ENCODE data around the gene NPAS4. TPM values are rescaled to one million over a fixed set of nuclear protein-coding genes. Genes with fewer than 3 reads are reported as not detected.

Gene NPAS4
- total RNA-seq, 1 donor from 2014 or later = 0.78 TPM

DNA sequence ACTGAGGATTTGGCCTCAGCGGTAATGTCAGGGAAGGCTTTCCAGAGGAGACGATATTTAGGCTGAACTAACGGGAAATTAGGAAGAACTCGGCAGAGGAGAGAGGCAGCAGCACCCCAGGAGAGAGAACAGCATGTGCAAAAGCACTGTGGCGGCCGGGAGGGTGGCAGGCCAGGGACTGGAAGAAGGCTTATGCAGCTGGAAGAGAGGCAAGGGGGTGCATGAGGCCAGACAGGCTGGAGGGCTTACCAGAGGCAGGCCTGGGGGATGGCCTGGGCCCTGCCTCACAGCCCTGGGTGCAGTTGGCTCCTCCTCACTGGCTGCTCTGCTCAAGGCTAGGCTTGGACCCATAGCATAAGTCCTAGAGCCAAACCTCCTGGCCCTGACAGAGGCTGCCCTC is 7.7 kb upstream of the NPAS4 start:
- Mint-ChIP-seq H3K36me3 (ENCODE audit: unreplicated experiment) (no peaks in the 10 kb centered on the region), H3K4me3 (ENCODE audit: unreplicated experiment) (no peak overlapping the region), H3K27me3 (ENCODE audit: unreplicated experiment) (peaks cover 11% of the 10 kb centered on the region), H3K9me3 (ENCODE audit: unreplicated experiment) (peaks cover 11% of the 10 kb centered on the region), H3K4me1 (ENCODE audit: low read depth, unreplicated experiment) (peaks cover 16% of the 10 kb centered on the region), H3K27ac (ENCODE audit: unreplicated experiment) (no peak overlapping the region)
- TF ChIP-seq, protein P1, sequence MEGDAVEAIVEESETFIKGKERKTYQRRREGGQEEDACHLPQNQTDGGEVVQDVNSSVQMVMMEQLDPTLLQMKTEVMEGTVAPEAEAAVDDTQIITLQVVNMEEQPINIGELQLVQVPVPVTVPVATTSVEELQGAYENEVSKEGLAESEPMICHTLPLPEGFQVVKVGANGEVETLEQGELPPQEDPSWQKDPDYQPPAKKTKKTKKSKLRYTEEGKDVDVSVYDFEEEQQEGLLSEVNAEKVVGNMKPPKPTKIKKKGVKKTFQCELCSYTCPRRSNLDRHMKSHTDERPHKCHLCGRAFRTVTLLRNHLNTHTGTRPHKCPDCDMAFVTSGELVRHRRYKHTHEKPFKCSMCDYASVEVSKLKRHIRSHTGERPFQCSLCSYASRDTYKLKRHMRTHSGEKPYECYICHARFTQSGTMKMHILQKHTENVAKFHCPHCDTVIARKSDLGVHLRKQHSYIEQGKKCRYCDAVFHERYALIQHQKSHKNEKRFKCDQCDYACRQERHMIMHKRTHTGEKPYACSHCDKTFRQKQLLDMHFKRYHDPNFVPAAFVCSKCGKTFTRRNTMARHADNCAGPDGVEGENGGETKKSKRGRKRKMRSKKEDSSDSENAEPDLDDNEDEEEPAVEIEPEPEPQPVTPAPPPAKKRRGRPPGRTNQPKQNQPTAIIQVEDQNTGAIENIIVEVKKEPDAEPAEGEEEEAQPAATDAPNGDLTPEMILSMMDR (IDR thresholded peaks at IDR 0.05; ENCODE audit: partially characterized antibody, unreplicated experiment) = no peak
- DNase-seq = no peak

DNA sequence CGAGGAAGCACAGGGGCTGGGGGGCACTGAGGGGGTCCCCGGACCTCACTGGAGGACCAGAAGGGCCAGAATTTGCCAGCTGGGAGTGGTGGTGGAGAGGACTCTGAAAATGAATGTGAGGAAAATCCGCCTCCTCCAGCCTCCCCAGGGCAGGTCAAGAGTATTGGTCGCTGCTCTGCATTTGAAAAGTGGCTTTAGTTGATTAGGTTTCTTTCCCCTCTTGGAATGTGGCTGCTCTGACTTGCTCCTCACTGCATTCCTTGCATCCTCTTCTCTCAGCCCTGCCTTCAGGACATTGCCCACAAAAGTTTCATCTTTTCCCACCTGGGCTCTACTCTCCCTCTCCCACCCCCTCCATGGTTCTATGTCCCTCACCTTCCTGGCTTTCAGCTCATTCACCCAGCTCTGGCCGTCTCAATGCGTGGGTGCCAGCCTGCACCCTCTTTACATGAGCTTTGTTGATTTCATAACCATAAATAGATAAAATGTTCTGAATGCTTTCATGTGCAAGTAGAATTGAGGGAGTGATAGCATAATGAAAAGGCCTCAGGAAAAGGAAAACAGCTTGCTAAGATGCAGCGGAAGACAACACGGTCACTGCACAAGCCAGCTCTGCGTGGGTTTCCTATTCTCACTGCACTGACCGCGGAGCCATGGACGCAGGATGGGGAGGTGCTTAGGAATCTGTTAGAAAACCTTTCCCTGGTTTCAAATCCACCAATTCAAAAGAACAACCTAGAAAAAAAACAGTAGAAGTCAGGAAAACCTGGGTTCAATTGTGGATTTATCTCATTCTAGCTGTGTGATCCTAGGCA is 6.5 kb upstream of the NPAS4 start:
- DNase-seq = no peak
- Mint-ChIP-seq H3K4me1 (ENCODE audit: low read depth, unreplicated experiment) (peaks cover 24% of the 10 kb centered on the region), H3K27me3 (ENCODE audit: unreplicated experiment) (peaks cover 13% of the 10 kb centered on the region), H3K9me3 (ENCODE audit: unreplicated experiment) (peaks cover 16% of the 10 kb centered on the region), H3K36me3 (ENCODE audit: unreplicated experiment) (no peaks in the 10 kb centered on the region), H3K27ac (ENCODE audit: unreplicated experiment) (no peak overlapping the region), H3K4me3 (ENCODE audit: unreplicated experiment) (no peak overlapping the region)
- TF ChIP-seq, protein P1 (IDR thresholded peaks at IDR 0.05; ENCODE audit: partially characterized antibody, unreplicated experiment) = no peak

DNA sequence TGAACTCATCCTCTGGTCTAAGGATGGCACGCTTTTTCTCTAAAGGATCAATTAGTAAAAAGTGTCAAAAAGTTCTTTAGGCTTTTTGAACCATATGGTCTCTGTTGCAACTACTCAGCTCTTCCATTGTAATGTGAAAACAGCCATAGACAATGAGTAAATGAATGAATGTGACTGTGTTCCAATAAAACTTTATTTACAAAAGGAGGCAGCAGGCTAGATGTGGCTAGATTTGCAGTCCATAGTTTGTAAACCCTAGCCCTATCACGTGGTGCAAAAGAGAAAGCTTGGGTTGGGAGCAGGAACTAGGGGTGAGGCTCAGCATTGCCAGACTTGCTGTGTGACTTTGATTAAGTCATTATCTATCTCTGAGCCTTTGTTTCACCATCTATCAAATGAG is 5.4 kb upstream of the NPAS4 start:
- H3K9me3 Mint-ChIP-seq (ENCODE audit: unreplicated experiment) = peaks cover 18% of the 10 kb centered on the region
- H3K27me3 Mint-ChIP-seq (ENCODE audit: unreplicated experiment) = peaks cover 15% of the 10 kb centered on the region
- H3K27ac Mint-ChIP-seq (ENCODE audit: unreplicated experiment) = no peak overlapping the region
- no peak for DNase-seq
- H3K36me3 Mint-ChIP-seq (ENCODE audit: unreplicated experiment) = no peaks in the 10 kb centered on the region
- no peak overlapping the region for H3K4me3 Mint-ChIP-seq (ENCODE audit: unreplicated experiment)
- H3K4me1 Mint-ChIP-seq (ENCODE audit: low read depth, unreplicated experiment) = peaks cover 26% of the 10 kb centered on the region
- TF ChIP-seq, protein P1 (IDR thresholded peaks at IDR 0.05; ENCODE audit: partially characterized antibody, unreplicated experiment) = no peak

GRCh38 chr11:66417000-66417399 is 3.8 kb upstream of the NPAS4 start:
- Mint-ChIP-seq H3K9me3 (ENCODE audit: unreplicated experiment) (peaks cover 15% of the 10 kb centered on the region), H3K36me3 (ENCODE audit: unreplicated experiment) (no peaks in the 10 kb centered on the region), H3K27ac (ENCODE audit: unreplicated experiment) (no peak overlapping the region), H3K4me1 (ENCODE audit: low read depth, unreplicated experiment) (peaks cover 23% of the 10 kb centered on the region), H3K4me3 (ENCODE audit: unreplicated experiment) (no peak overlapping the region), H3K27me3 (ENCODE audit: unreplicated experiment) (peaks cover 19% of the 10 kb centered on the region)
- TF ChIP-seq, protein P1 (IDR thresholded peaks at IDR 0.05; ENCODE audit: partially characterized antibody, unreplicated experiment) = no peak
- DNase-seq = no peak

All from glutamatergic neuron (in vitro differentiated cells).